Measurements from ENCODE around the gene IL1RAPL1.

IL1RAPL1 gene

GRCh38 chrX:29233592-29234183, 646.4 kb downstream of the IL1RAPL1 start:
- no peak overlapping the region for H3K27ac ChIP-seq (ENCODE audit: low read depth, low read length)
- no peak overlapping the region for H2AFZ ChIP-seq (ENCODE audit: low read depth, low read length, severe bottlenecking)
- H3K9me3 ChIP-seq (ENCODE audit: insufficient read depth, low read length), result no peaks in the 10 kb centered on the region
- no peaks in the 10 kb centered on the region for H3K9me2 ChIP-seq (replicated peaks; ENCODE audit: insufficient read depth, low read length)
- no peaks in the 10 kb centered on the region for H3K27me3 ChIP-seq (ENCODE audit: low read length)
- H3K4me3 ChIP-seq (ENCODE audit: insufficient read depth, low read length, poor library complexity, severe bottlenecking), result no peak overlapping the region
- H4K20me1 ChIP-seq (ENCODE audit: low read depth, low read length), result no peaks in the 10 kb centered on the region
- TF ChIP-seq EZH2phosphoT487 (conservative IDR thresholded peaks at IDR 0.05; ENCODE audit: low read length) (no peak), CTCF (IDR thresholded peaks at IDR 0.05; ENCODE audit: insufficient read depth, low read length, poor library complexity, severe bottlenecking) (no peak)
- no peaks in the 10 kb centered on the region for H3K36me3 ChIP-seq (ENCODE audit: low read length)
- H3F3A ChIP-seq (ENCODE audit: insufficient read depth), result no peaks in the 10 kb centered on the region
- no peak overlapping the region for H3K9ac ChIP-seq (ENCODE audit: low read length)
- H3K4me2 ChIP-seq (ENCODE audit: low read depth, low read length, poor library complexity, severe bottlenecking), result no peak overlapping the region
- H3K79me2 ChIP-seq (ENCODE audit: insufficient read depth, low read length), result no peaks in the 10 kb centered on the region

GRCh38 chrX:29237972-29238371, 650.7 kb downstream of the IL1RAPL1 start:
- Histone ChIP-seq H3K27ac (ENCODE audit: low read depth, low read length) (no peak overlapping the region), H2AFZ (ENCODE audit: low read depth, low read length, severe bottlenecking) (no peak overlapping the region)
- TF ChIP-seq EZH2phosphoT487 (conservative IDR thresholded peaks at IDR 0.05; ENCODE audit: low read length) (no peak), CTCF (IDR thresholded peaks at IDR 0.05; ENCODE audit: insufficient read depth, low read length, poor library complexity, severe bottlenecking) (no peak)

GRCh38 chrX:29241809-29242208, 654.6 kb downstream of the IL1RAPL1 start:
- Histone ChIP-seq H3K79me2 (ENCODE audit: insufficient read depth, low read length) (no peaks in the 10 kb centered on the region), H3K9me3 (ENCODE audit: insufficient read depth, low read length) (no peaks in the 10 kb centered on the region), H4K20me1 (ENCODE audit: low read depth, low read length) (no peaks in the 10 kb centered on the region), H2AFZ (ENCODE audit: low read depth, low read length, severe bottlenecking) (no peak overlapping the region), H3K36me3 (ENCODE audit: low read length) (no peaks in the 10 kb centered on the region), H3K9ac (ENCODE audit: low read length) (no peak overlapping the region), H3F3A (ENCODE audit: insufficient read depth) (no peaks in the 10 kb centered on the region), H3K27me3 (ENCODE audit: low read length) (no peaks in the 10 kb centered on the region), H3K9me2 (replicated peaks; ENCODE audit: insufficient read depth, low read length) (no peaks in the 10 kb centered on the region), H3K27ac (ENCODE audit: low read depth, low read length) (no peak overlapping the region), H3K4me3 (ENCODE audit: insufficient read depth, low read length, poor library complexity, severe bottlenecking) (no peak overlapping the region), H3K4me2 (ENCODE audit: low read depth, low read length, poor library complexity, severe bottlenecking) (no peak overlapping the region)
- TF ChIP-seq EZH2phosphoT487 (conservative IDR thresholded peaks at IDR 0.05; ENCODE audit: low read length), result no peak
- no peak for TF ChIP-seq CTCF (IDR thresholded peaks at IDR 0.05; ENCODE audit: insufficient read depth, low read length, poor library complexity, severe bottlenecking)

More at GRCh38 chrX:29237972-29238371, 650.7 kb downstream of the IL1RAPL1 start:
- no peaks in the 10 kb centered on the region for H3F3A ChIP-seq (ENCODE audit: insufficient read depth)
- no peak overlapping the region for H3K4me3 ChIP-seq (ENCODE audit: insufficient read depth, low read length, poor library complexity, severe bottlenecking)
- H3K9me2 ChIP-seq (replicated peaks; ENCODE audit: insufficient read depth, low read length), result no peaks in the 10 kb centered on the region
- no peak overlapping the region for H3K4me2 ChIP-seq (ENCODE audit: low read depth, low read length, poor library complexity, severe bottlenecking)
- H3K36me3 ChIP-seq (ENCODE audit: low read length), result no peaks in the 10 kb centered on the region
- no peaks in the 10 kb centered on the region for H4K20me1 ChIP-seq (ENCODE audit: low read depth, low read length)
- H3K9ac ChIP-seq (ENCODE audit: low read length), result no peak overlapping the region
- no peaks in the 10 kb centered on the region for H3K79me2 ChIP-seq (ENCODE audit: insufficient read depth, low read length)
- H3K9me3 ChIP-seq (ENCODE audit: insufficient read depth, low read length), result no peaks in the 10 kb centered on the region
- H3K27me3 ChIP-seq (ENCODE audit: low read length), result no peaks in the 10 kb centered on the region
